K562 (cell line): ENCODE data around the gene PRDM16. TPM values are rescaled to one million over a fixed set of nuclear protein-coding genes. Genes with fewer than 3 reads are reported as not detected.

ENCODE experiments used
- ATAC-seq: fragments of 200-7000 bp; cut with Tn5 transposase; 3 replicates; pipeline ENCODE4 v1.9.1; 2020; ENCODE audit warnings: moderate library complexity
- BruUV-seq: library from RNA; stranded (reverse); fragments of 400-500 nt; replicated peaks from 2 replicates; lab custom pipeline; 2021; lab: Mats Ljungman, UMichigan
- CTCF ChIA-PET: fragments of 300-600 bp; formaldehyde crosslinking; extraction: SDS; loops from one replicate; lab custom pipeline; 2021; ENCODE audit warnings: low intra/inter-chr PET ratio; lab: Yijun Ruan, JAX
- POLR2A ChIA-PET: fragments of 300-600, 350-650 bp; sonication (Branson Sonifier 250); formaldehyde crosslinking; extraction: SDS; loops from one replicate; lab custom pipeline; 2021; ENCODE audit warnings: antibody characterized with exemption, inconsistent platforms; lab: Yijun Ruan, JAX
- DNase-seq, 4 experiments: peaks; one replicate each; pipeline versions ENCODE4 v3.0.0 to v3.0.0-alpha.2; 2011 to 2018; ENCODE audit warnings: low spot score in 3 of 4, mixed read lengths in 3 of 4; ENCODE audit errors: extremely low read depth in 1 of 4
- FAIRE-seq: peaks from 2 replicates; lab custom pipeline; 2011; peaks lifted over from hg19 to GRCh38; lab: Jason Lieb, UNC
- H2AFZ ChIP-seq: 2 replicates; pipeline ENCODE4 v1.6.0; 2011; ENCODE audit warnings: low read depth, low read length, control low read depth, inconsistent platforms
- H3K27ac ChIP-seq: fragments of 200-600 bp; 3 replicates; pipeline ENCODE4 v1.8.0; 2011; ENCODE audit warnings: low read depth, mild to moderate bottlenecking, control low read depth, inconsistent platforms, low read length, moderate library complexity, mixed read lengths; ENCODE audit errors: extremely low read depth
- H3K27me3 ChIP-seq, 2 experiments: fragments of 300-600 bp in 1 of 2; 2 replicates in 1 of 2; 3 replicates in 1 of 2; pipeline versions ENCODE4 v1.6.0 to v1.8.0; 2011; ENCODE audit warnings: inconsistent platforms in 2 of 2, low read length in 2 of 2, mild to moderate bottlenecking in 1 of 2, mixed read lengths in 1 of 2, moderate library complexity in 1 of 2; ENCODE audit not compliant: control insufficient read depth in 2 of 2, insufficient read depth in 2 of 2
- H3K36me3 ChIP-seq: fragments of 300-600 bp; 3 replicates; pipeline ENCODE4 v1.8.0; 2011; ENCODE audit warnings: mild to moderate bottlenecking, low read length, inconsistent platforms; ENCODE audit not compliant: control insufficient read depth, insufficient read depth
- H3K4me1 ChIP-seq, 2 experiments: fragments of 200-600 bp in 1 of 2; replicated peaks in 1 of 2; 2 replicates in 1 of 2; 3 replicates in 1 of 2; pipeline versions ENCODE4 v1.5.1 to v1.8.0; 2011; ENCODE audit warnings: inconsistent platforms in 2 of 2, low read length in 2 of 2, mild to moderate bottlenecking in 1 of 2, mixed read lengths in 1 of 2, moderate library complexity in 1 of 2; ENCODE audit not compliant: control insufficient read depth in 2 of 2, insufficient read depth in 2 of 2
- H3K4me2 ChIP-seq: 2 replicates; pipeline ENCODE4 v1.6.1; 2011; ENCODE audit warnings: low read length, control low read depth, inconsistent platforms, mixed read lengths; ENCODE audit not compliant: insufficient read depth
- H3K4me3 ChIP-seq: fragments of 200-600 bp; sonication (generic), shearing (Covaris generic); 2 replicates; pipeline ENCODE4 v1.5.1; 2016; ENCODE audit warnings: control low read depth, inconsistent platforms
- H3K79me2 ChIP-seq: fragments of 200-600 bp; 3 replicates; pipeline ENCODE4 v1.8.0; 2011; ENCODE audit warnings: low read length, inconsistent platforms; ENCODE audit not compliant: control insufficient read depth, insufficient read depth
- H3K9ac ChIP-seq, 2 experiments: 2 replicates each; pipeline versions ENCODE4 v1.6.0 to v1.6.1; 2011; ENCODE audit warnings: low read depth in 2 of 2, low read length in 2 of 2, control low read depth in 1 of 2, inconsistent platforms in 1 of 2, mild to moderate bottlenecking in 1 of 2, mixed read lengths in 1 of 2; ENCODE audit not compliant: insufficient read depth in 1 of 2
- H3K9me1 ChIP-seq: one replicate; pipeline ENCODE4 v1.6.0; 2011; ENCODE audit warnings: inconsistent platforms, mild to moderate bottlenecking, low read length, moderate library complexity; ENCODE audit not compliant: control insufficient read depth, insufficient read depth
- H3K9me3 ChIP-seq: replicated peaks from 2 replicates; pipeline ENCODE4 v1.5.1; 2011; ENCODE audit warnings: low read depth, low read length, inconsistent platforms; ENCODE audit not compliant: control insufficient read depth, insufficient read depth
- H4K20me1 ChIP-seq: replicated peaks from 2 replicates; pipeline ENCODE4 v1.6.1; 2011; ENCODE audit warnings: low read length, inconsistent platforms, mixed read lengths; ENCODE audit not compliant: control insufficient read depth, insufficient read depth
- BDP1 ChIP-seq: IDR thresholded peaks from 3 replicates; pipeline ENCODE4 v1.6.1; 2011; ENCODE audit not compliant: insufficient read length, insufficient read depth
- CHD4 ChIP-seq: fragments of 200-600 bp; sonication (generic); IDR thresholded peaks from 3 replicates; pipeline ENCODE4 v1.6.1; 2012; ENCODE audit warnings: low read depth, mild to moderate bottlenecking, mixed read lengths, low read length, inconsistent platforms; ENCODE audit not compliant: insufficient read depth, insufficient replicate concordance, poor library complexity, severe bottlenecking
- DEAF1 ChIP-seq: fragments of 450-650 bp; formaldehyde crosslinking; IDR thresholded peaks from 2 replicates; pipeline ENCODE4 v1.4.0; 2020; ENCODE audit warnings: mild to moderate bottlenecking, moderate library complexity
- FOXM1 ChIP-seq, 2 experiments: fragments of 450-650 bp in 1 of 2; sonication (generic) in 1 of 2; formaldehyde crosslinking in 1 of 2; IDR thresholded peaks; 2 replicates each; pipeline versions ENCODE4 v1.6.1 to v1.9.0; 2017 to 2022; ENCODE audit warnings: low read depth in 2 of 2, mild to moderate bottlenecking in 2 of 2, missing genetic modification reagents in 1 of 2, moderate library complexity in 1 of 2
- SAP30 ChIP-seq: fragments of 200-600 bp; sonication (generic); IDR thresholded peaks from 2 replicates; pipeline ENCODE4 v1.6.1; 2012; ENCODE audit warnings: borderline replicate concordance, low read depth, mild to moderate bottlenecking, moderate library complexity, low read length, control low read depth, inconsistent platforms; ENCODE audit not compliant: insufficient read depth, poor library complexity, severe bottlenecking
- SREBF1 ChIP-seq: fragments of 150-350 bp; IDR thresholded peaks from 2 replicates; pipeline ENCODE4 v1.6.1; 2014; ENCODE audit warnings: antibody characterized with exemption, low read depth, low read length, borderline replicate concordance
- SRF ChIP-seq, 2 experiments: fragments of 250-450, 450-650 bp in 1 of 2; sonication (Bioruptor Pico) in 1 of 2; sonication (generic) in 1 of 2; formaldehyde crosslinking; IDR thresholded peaks; 2 replicates each; pipeline versions ENCODE4 v1.5.0 to v1.5.1; 2020 to 2022; ENCODE audit warnings: mild to moderate bottlenecking in 1 of 2, missing genetic modification reagents in 1 of 2
- STAG1 ChIP-seq: sonication (generic); formaldehyde crosslinking; IDR thresholded peaks from 2 replicates; pipeline ENCODE4 v1.5.0; 2020; ENCODE audit warnings: missing genetic modification reagents, borderline replicate concordance
- TARDBP ChIP-seq: fragments of 450-650 bp; IDR thresholded peaks from 2 replicates; pipeline ENCODE4 v1.6.1; 2016
- VEZF1 ChIP-seq: fragments of 200-800 bp; sonication (Bioruptor generic); IDR thresholded peaks from 2 replicates; pipeline ENCODE4 v1.6.1; 2017; ENCODE audit warnings: missing genetic modification characterization, missing compliant biosample characterization
- ZNF408 ChIP-seq: fragments of 250-450 bp; sonication (Bioruptor Pico); IDR thresholded peaks from 2 replicates; pipeline ENCODE4 v1.4.0; 2020; ENCODE audit warnings: low read depth, mild to moderate bottlenecking, moderate library complexity
- ZNF696 ChIP-seq: fragments of 250-450 bp; sonication (Bioruptor Pico); conservative IDR thresholded peaks from 2 replicates; pipeline ENCODE4 v1.4.0; 2020; ENCODE audit warnings: mild to moderate bottlenecking, moderate library complexity
- ZSCAN29 ChIP-seq: fragments of 450-650 bp; IDR thresholded peaks from 2 replicates; pipeline ENCODE4 v1.6.1; 2017
- WGBS: fragments of 100-300 bp; shearing (Covaris generic); methylation state at CpG from one replicate; pipeline ENCODE4 v1.1.6; 2016; ENCODE audit warnings: low coverage, mixed read lengths; ENCODE audit not compliant: insufficient coverage; ENCODE audit errors: missing lambda C conversion rate; 5-methylcytosine and 5-hydroxymethylcytosine counted together
- in situ Hi-C: fragments of 300-500 bp; cut with MboI; formaldehyde crosslinking; loops from 4 replicates; pipeline ENCODE4 v1.15.0; 2018; ENCODE audit warnings: inconsistent platforms, mixed read lengths
- intact Hi-C: fragments of 100-400 bp; cut with micrococcal nuclease; formaldehyde crosslinking; loops from 2 replicates; pipeline ENCODE4 v1.14.2; 2022
- polyA plus RNA-seq, 8 experiments: library from polyadenylated mRNA; depleted of rRNA in 4 of 8; stranded (reverse) in 5 of 8; unstranded in 3 of 8; fragments of >200 nt; fragmentation: Nextera tagmentation in 2 of 8; fragmentation: Illumina TruSeq in 1 of 8; extraction: Ambion mirVana in 2 of 8; extraction: Trizol in 1 of 8; gene quantifications; 2 replicates each; pipeline versions ENCODE4 v1.2.1 to v1.2.3, GENCODE V29; 2011 to 2014; ENCODE audit warnings: inconsistent platforms in 1 of 8, missing spikeins in 1 of 8
- total RNA-seq, 7 experiments: library from RNA; depleted of rRNA in 6 of 7; stranded (reverse); fragments of >200 nt in 6 of 7; fragmentation: Illumina TruSeq in 2 of 7; extraction: Trizol in 2 of 7; gene quantifications; 2 replicates each; pipeline versions ENCODE4 v1.2.1 to v1.2.3, GENCODE V29; 2011 to 2021; ENCODE audit warnings: low replicate concordance in 1 of 7

Gene PRDM16
- total and polyA plus RNA-seq, 9 of the 15 experiments (the other 6 are each of a cell fraction or from before 2014, with no cell fraction given) = 0.10 to 0.27 TPM; not detected in 7

DNA sequence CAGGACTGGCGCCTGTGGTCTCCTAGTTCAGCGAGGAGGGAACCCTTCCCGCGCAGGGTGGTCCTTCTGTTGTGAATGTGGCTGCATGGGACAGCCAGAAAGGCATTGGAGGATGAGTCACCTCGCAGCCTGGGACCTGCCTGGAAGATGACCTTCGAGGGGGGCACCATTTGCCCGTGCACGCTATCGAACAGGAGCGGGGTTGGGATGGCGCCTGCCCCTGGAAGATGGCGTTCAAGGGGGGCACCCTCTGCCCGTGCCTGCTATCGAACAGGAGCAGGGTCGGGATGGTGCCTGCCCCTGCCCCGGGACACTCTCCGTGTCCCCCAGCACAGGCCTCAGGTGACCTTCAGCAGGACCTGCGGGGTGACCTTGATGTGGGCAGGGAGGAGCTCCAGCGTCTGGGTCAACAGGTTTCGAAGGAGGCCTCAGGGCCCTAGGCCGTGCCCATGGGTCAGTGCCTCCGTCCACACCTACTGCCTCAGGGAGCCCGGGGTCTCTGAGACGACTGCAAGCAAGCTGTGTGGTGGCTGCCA, 49.4 kb upstream of the PRDM16 start:
- CTCF ChIA-PET = no interaction called here
- Histone ChIP-seq H2AFZ (no peak overlapping the region), H3K27me3 (peaks cover 11 to 56% of the 10 kb centered on the region in 2 experiments; a peak in 3 of 5 replicates), H3K9ac (no peak overlapping the region), H3K4me2 (no peak overlapping the region), H3K9me3 (no peaks in the 10 kb centered on the region), H4K20me1 (0 out of 2 replicates have a peak, but pooled peaks cover 4% of the 10 kb centered on the region), H3K4me3 (no peak overlapping the region), H3K36me3 (no peaks in the 10 kb centered on the region), H3K79me2 (no peaks in the 10 kb centered on the region), H3K27ac (no peak overlapping the region), H3K9me1 (no peaks in the 10 kb centered on the region), H3K4me1 (0 out of 5 replicates have a peak, but pooled peaks cover 0 to 7% of the 10 kb centered on the region in 2 experiments)
- WGBS = 1% methylated on average over 24 of the region's 24 CpGs
- TF ChIP-seq BDP1 = no peak
- no peak for TF ChIP-seq STAG1
- no peak for TF ChIP-seq DEAF1 (CRISPR knock-in tag)
- no peak for TF ChIP-seq ZNF408 (CRISPR knock-in tag)
- TF ChIP-seq VEZF1 = no peak
- TF ChIP-seq ZSCAN29 = no peak
- no peak for TF ChIP-seq SREBF1
- TF ChIP-seq SAP30 = no peak
- TF ChIP-seq FOXM1 (IDR thresholded peaks at IDR 0.05; ENCODE audit: low read depth) = no peak
- no peak for TF ChIP-seq FOXM1 (CRISPR knock-in tag; IDR thresholded peaks at IDR 0.05; ENCODE audit: low read depth)
- no peak for TF ChIP-seq CHD4
- TF ChIP-seq ZNF696 = no peak
- TF ChIP-seq TARDBP = no peak
- no peak for TF ChIP-seq SRF (CRISPR knock-in tag; IDR thresholded peaks at IDR 0.05)
- no peak for ATAC-seq
- intact Hi-C loops (no loop called here), in situ Hi-C loops (no loop called here)
- FAIRE-seq = no peak
- DNase-seq = no peak
- BruUV-seq = no TSS peak
- POLR2A ChIA-PET = no interaction called here
